PFSK-1 (cell line): ENCODE data around the gene SETD1B.

Experiments used
- FOXP2 ChIP-seq: optimal IDR thresholded peaks from 2 replicates; pipeline ENCODE3; 2011; ENCODE audit warnings: borderline replicate concordance, control low read depth, inconsistent platforms; ENCODE audit not compliant: insufficient read depth; ENCODE audit errors: extremely low read length, extremely low read depth
- POLR2AphosphoS5 ChIP-seq: IDR thresholded peaks from 2 replicates; pipeline ENCODE4 v1.6.1; 2012; ENCODE audit warnings: low read depth, mild to moderate bottlenecking, control low read depth, low read length, moderate library complexity
- REST ChIP-seq, 2 experiments: IDR thresholded peaks; 2 replicates each; pipeline versions ENCODE4 v1.6.1 to v1.8.0; 2011 to 2012; ENCODE audit warnings: low read depth in 2 of 2, low read length in 2 of 2, control low read depth in 1 of 2, inconsistent platforms in 1 of 2, mild to moderate bottlenecking in 1 of 2, moderate library complexity in 1 of 2; ENCODE audit not compliant: insufficient read depth in 1 of 2
- SIN3A ChIP-seq: IDR thresholded peaks from 2 replicates; pipeline ENCODE4 v1.6.1; 2012; ENCODE audit warnings: mild to moderate bottlenecking, low read length, moderate library complexity, borderline replicate concordance; ENCODE audit not compliant: insufficient read depth
- TAF1 ChIP-seq: IDR thresholded peaks from 2 replicates; pipeline ENCODE4 v1.6.1; 2012; ENCODE audit warnings: low read length, control low read depth, borderline replicate concordance; ENCODE audit not compliant: insufficient read depth

SETD1B gene

GRCh38 chr12:121825041-121825523 lies 21.3 kb downstream of the SETD1B start:
- TF ChIP-seq REST (IDR thresholded peaks at IDR 0.05; ENCODE audit: insufficient read depth in 1 of 2, low read depth in 2 of 2, low read length in 2 of 2) (no peak), POLR2AphosphoS5 (no peak), SIN3A (no peak), TAF1 (no peak), FOXP2 (no peak)

- no peak for TF ChIP-seq SIN3A
- no peak for TF ChIP-seq REST (IDR thresholded peaks at IDR 0.05; ENCODE audit: insufficient read depth in 1 of 2, low read depth in 2 of 2, low read length in 2 of 2)
- no peak for TF ChIP-seq FOXP2
- no peak for TF ChIP-seq POLR2AphosphoS5
- TF ChIP-seq TAF1: no peak
These were observed 22.7 kb downstream of the SETD1B start for GRCh38 chr12:121826318-121827150.

- no peak for TF ChIP-seq POLR2AphosphoS5
- TF ChIP-seq REST (IDR thresholded peaks at IDR 0.05; ENCODE audit: insufficient read depth in 1 of 2, low read depth in 2 of 2, low read length in 2 of 2): no peak
- TF ChIP-seq TAF1: no peak
- TF ChIP-seq FOXP2: no peak
- no peak for TF ChIP-seq SIN3A
These were observed 23.7 kb downstream of the SETD1B start for GRCh38 chr12:121827351-121828099.

GRCh38 chr12:121828306-121828705 lies 24.5 kb downstream of the SETD1B start:
- TF ChIP-seq SIN3A (no peak), POLR2AphosphoS5 (no peak), TAF1 (no peak)

- no peak for TF ChIP-seq FOXP2
- TF ChIP-seq REST (IDR thresholded peaks at IDR 0.05; ENCODE audit: insufficient read depth in 1 of 2, low read depth in 2 of 2, low read length in 2 of 2): no peak
- no peak for TF ChIP-seq SIN3A
- no peak for TF ChIP-seq POLR2AphosphoS5
- no peak for TF ChIP-seq TAF1
These were observed 25.0 kb downstream of the SETD1B start for GRCh38 chr12:121828826-121829225.
